ENCODE results near the gene LRSAM1. TPM values are rescaled to one million over a fixed set of nuclear protein-coding genes. Genes with fewer than 3 reads are reported as not detected.
A peak's percentile ranks its signal among the peaks of the same experiment; 100 is the strongest.

The LRSAM1 gene
- total and polyA plus RNA-seq, 12 donors: 6.8 to 74.8 (median 29.3) TPM

GRCh38 chr9:127438394-127438793, 12.9 kb upstream of the LRSAM1 start:
- no peak for DNase-seq
- Histone ChIP-seq H3K27ac (no peak overlapping the region), H3K4me1 (replicated peaks in 1 of 2) (no peaks in the 10 kb centered on the region), H3K36me3 (replicated peaks in 1 of 2) (peaks cover 0 to 89% of the 10 kb centered on the region in 2 donors), H3K4me3 (no peak overlapping the region), H3K27me3 (no peaks in the 10 kb centered on the region), H3K9me3 (replicated peaks in 1 of 3) (no peaks in the 10 kb centered on the region)
- WGBS, 4 donors: 94 to 96% (median 95%) methylated on average over 9 of the region's 9 CpGs
- intact Hi-C loops (cut with DNase I): no loop called here
- no peak for TF ChIP-seq POLR2A (IDR thresholded peaks at IDR 0.05)
- no peak for TF ChIP-seq CTCF (IDR thresholded peaks at IDR 0.05)

- intact Hi-C loops (cut with DNase I): no loop called here
- peak overlapping the region in 1 of 5 donors; percentile 20 for H3K27ac ChIP-seq
- WGBS, 4 donors: 90 to 95% (median 93%) methylated on average over 12 to 17 of the region's 17 CpGs
These were observed 6.9 kb upstream of the LRSAM1 start for GRCh38 chr9:127444283-127444920.

GRCh38 chr9:127444921-127445850, 6.1 kb upstream of the LRSAM1 start:
- H3K36me3 ChIP-seq (replicated peaks in 1 of 2): peaks cover 0 to 81% of the 10 kb centered on the region in 2 donors
- no peaks in the 10 kb centered on the region for H3K27me3 ChIP-seq
- WGBS, 4 donors: 91 to 94% (median 93%) methylated on average over 15 of the region's 15 CpGs
- peaks cover 6 to 24% of the 10 kb centered on the region in 2 donors for H3K4me1 ChIP-seq (replicated peaks in 1 of 2)
- H3K4me3 ChIP-seq: no peak overlapping the region
- TF ChIP-seq POLR2A (IDR thresholded peaks at IDR 0.05): no peak
- TF ChIP-seq CTCF (IDR thresholded peaks at IDR 0.05): no peak
- DNase-seq: peak in 2 of 7 donors; percentile 23 to 48
- H3K9me3 ChIP-seq (replicated peaks in 1 of 3): no peaks in the 10 kb centered on the region
- peak overlapping the region in 1 of 5 donors; percentile 32 for H3K27ac ChIP-seq
- intact Hi-C loops (cut with DNase I): no loop called here

More at GRCh38 chr9:127444283-127444920, 6.9 kb upstream of the LRSAM1 start:
- Histone ChIP-seq H3K27me3 (no peaks in the 10 kb centered on the region), H3K36me3 (replicated peaks in 1 of 2) (peaks cover 0 to 84% of the 10 kb centered on the region in 2 donors), H3K4me1 (replicated peaks in 1 of 2) (peaks cover 0 to 16% of the 10 kb centered on the region in 2 donors), H3K4me3 (no peak overlapping the region), H3K9me3 (replicated peaks in 1 of 3) (no peaks in the 10 kb centered on the region)
- TF ChIP-seq POLR2A (IDR thresholded peaks at IDR 0.05) (no peak), CTCF (IDR thresholded peaks at IDR 0.05) (no peak)
- DNase-seq: no peak

All from adrenal gland (tissue), 12 donors.